ENCODE results near the gene EPS8. TPM values are rescaled to one million over a fixed set of nuclear protein-coding genes. Genes with fewer than 3 reads are reported as not detected.

The EPS8 gene
- total RNA-seq, 2 experiments from 2014 or later, result 0.61 to 0.92 TPM

DNA sequence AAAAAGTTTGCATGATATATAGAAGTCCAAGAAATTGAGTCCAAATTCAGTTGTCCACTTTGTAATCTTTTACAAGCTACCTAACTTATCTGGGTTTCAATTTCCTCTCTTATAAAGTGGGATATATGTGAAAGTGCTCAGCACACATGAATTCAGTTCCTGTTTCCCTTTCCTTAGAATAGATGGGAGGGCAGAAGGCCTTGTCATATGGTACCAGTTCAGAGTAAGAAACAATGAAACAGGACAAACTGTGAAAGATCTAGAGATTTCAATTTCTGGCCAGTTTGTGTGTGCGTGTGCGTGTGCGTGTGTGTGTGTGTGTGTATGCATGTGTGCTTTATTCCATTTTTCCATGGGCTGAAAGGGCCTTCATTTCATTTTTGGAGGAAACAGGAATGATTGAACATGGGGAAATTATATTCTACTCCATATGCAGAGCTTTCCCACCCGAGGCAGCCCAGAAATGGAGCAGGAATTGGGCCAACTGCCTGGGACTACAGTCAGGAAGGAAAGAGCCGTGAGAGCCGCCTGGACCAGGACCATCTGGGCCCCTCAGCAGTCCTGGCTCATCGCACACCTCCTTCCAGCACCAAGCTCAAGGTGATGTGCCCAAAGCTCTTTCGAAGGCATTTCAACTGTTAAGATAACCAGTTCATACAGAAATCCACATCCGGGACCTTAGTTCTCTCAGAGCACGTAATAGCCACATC is 183.2 kb downstream of the EPS8 start:
- TF ChIP-seq EZH2phosphoT487 (IDR thresholded peaks at IDR 0.05; ENCODE audit: borderline replicate concordance, low read depth, low read length), result no peak
- TF ChIP-seq CTCF (conservative IDR thresholded peaks at IDR 0.05; ENCODE audit: low read length), result no peak
- no peaks in the 10 kb centered on the region for H3K79me2 ChIP-seq (ENCODE audit: insufficient read depth, low read depth, low read length)
- DNase-seq (ENCODE audit: low spot score), result no peak
- no peaks in the 10 kb centered on the region for H4K20me1 ChIP-seq (ENCODE audit: insufficient read depth, low read length)
- no peak overlapping the region for H3K27ac ChIP-seq (ENCODE audit: low read depth, low read length, poor library complexity, severe bottlenecking)
- H3K36me3 ChIP-seq (ENCODE audit: insufficient read depth, low read length), result no peaks in the 10 kb centered on the region
- ChIA-PET CTCF (ENCODE audit: unreplicated experiment) (no interaction called here), POLR2A (interaction anchor here (0.6 kb wide), 1 partner anchor 35 kb away, joined by 4 read pairs; no protein-coding TSS in a partner anchor)
- no peak overlapping the region for H3K4me3 ChIP-seq (ENCODE audit: low read depth, low read length, poor library complexity, severe bottlenecking)
- H3K9me2 ChIP-seq (ENCODE audit: insufficient read depth, low read length), result no peaks in the 10 kb centered on the region
- intact Hi-C loops (cut with micrococcal nuclease; ENCODE audit: unreplicated experiment), result no loop called here
- no TSS peak for BruUV-seq (replicated peaks)
- H3K4me1 ChIP-seq (ENCODE audit: insufficient read depth, low read length, poor library complexity, severe bottlenecking), result no peaks in the 10 kb centered on the region
- no peak overlapping the region for H2AFZ ChIP-seq (ENCODE audit: low read length)
- H3K9me3 ChIP-seq (ENCODE audit: low read length), result no peaks in the 10 kb centered on the region
- no peak overlapping the region for H3K4me2 ChIP-seq (ENCODE audit: low read length)

DNA sequence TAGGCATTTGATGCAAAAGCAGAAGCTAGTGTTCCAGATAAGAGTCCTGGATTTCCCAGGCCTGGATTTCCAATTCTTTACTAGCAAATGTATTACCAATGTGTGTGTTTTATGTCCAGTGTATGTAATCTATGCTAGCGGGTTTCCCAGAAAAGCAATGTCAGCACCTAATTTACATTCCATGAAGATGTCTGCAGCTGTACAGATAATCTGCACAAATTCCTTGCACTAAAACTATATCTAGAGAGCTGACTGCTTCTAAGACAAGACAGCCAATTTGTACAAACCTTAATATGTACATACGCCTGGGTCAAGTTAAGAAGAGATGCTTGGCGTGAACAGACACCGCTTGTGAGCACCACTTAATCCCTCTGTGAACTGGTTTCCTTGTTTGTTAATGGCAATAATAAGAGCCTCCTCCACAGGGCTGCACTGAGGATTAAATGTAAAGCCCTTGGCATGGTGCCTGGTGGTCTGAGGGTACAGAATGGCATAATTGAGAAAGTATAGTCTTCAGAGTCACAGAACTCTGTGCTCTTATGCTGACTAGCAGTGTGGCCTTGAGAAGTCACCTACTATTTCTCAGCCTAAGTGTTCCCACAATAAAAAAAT is 185.6 kb downstream of the EPS8 start:
- no peak overlapping the region for H3K27ac ChIP-seq (ENCODE audit: low read depth, low read length, poor library complexity, severe bottlenecking)
- no peaks in the 10 kb centered on the region for H3K9me3 ChIP-seq (ENCODE audit: low read length)
- no peaks in the 10 kb centered on the region for H3K79me2 ChIP-seq (ENCODE audit: insufficient read depth, low read depth, low read length)
- CTCF ChIA-PET (ENCODE audit: unreplicated experiment), result no interaction called here
- no peak overlapping the region for H2AFZ ChIP-seq (ENCODE audit: low read length)
- POLR2A ChIA-PET, result interaction anchor here (0.6 kb wide), 1 partner anchor 20 kb away, joined by 3 read pairs; no protein-coding TSS in a partner anchor
- no peak for TF ChIP-seq EZH2phosphoT487 (IDR thresholded peaks at IDR 0.05; ENCODE audit: borderline replicate concordance, low read depth, low read length)
- no peak for TF ChIP-seq CTCF (conservative IDR thresholded peaks at IDR 0.05; ENCODE audit: low read length)
- no peaks in the 10 kb centered on the region for H3K9me2 ChIP-seq (ENCODE audit: insufficient read depth, low read length)
- no peak for DNase-seq (ENCODE audit: low spot score)
- intact Hi-C loops (cut with micrococcal nuclease; ENCODE audit: unreplicated experiment), result no loop called here
- BruUV-seq (replicated peaks), result no TSS peak
- no peaks in the 10 kb centered on the region for H4K20me1 ChIP-seq (ENCODE audit: insufficient read depth, low read length)
- H3K4me2 ChIP-seq (ENCODE audit: low read length), result no peak overlapping the region
- H3K4me3 ChIP-seq (ENCODE audit: low read depth, low read length, poor library complexity, severe bottlenecking), result no peak overlapping the region
- no peaks in the 10 kb centered on the region for H3K4me1 ChIP-seq (ENCODE audit: insufficient read depth, low read length, poor library complexity, severe bottlenecking)
- H3K36me3 ChIP-seq (ENCODE audit: insufficient read depth, low read length), result no peaks in the 10 kb centered on the region

DNA sequence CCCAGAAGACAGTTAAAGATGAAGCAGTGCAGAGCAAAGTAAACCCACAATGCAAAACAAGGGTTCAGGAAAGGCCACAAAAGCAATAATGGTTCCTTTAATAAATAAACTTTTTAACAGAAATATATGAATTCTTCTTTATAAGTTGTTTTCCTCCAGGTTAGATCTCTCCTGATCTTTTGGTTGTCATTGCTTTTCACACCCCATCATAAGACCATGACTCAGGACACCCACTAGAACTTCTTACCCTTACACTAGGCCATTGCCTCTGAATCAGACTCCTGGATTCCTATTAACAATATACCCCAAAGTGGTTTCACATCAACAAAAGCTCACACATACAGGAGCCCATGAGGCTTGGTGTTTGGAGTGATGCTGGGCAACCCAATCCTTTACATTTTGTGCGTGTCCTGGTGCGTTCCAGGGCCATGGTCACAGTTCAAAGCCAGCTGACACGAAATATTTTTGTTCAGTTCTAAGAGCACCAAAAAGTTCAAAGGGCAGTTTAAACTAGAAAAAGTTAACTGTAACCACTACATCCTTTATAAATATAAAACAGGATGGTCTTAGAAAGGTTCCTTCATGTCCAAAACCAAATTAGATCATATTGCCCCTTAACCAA is 187.0 kb downstream of the EPS8 start:
- H3K79me2 ChIP-seq (ENCODE audit: insufficient read depth, low read depth, low read length), result no peaks in the 10 kb centered on the region
- H3K4me1 ChIP-seq (ENCODE audit: insufficient read depth, low read length, poor library complexity, severe bottlenecking), result no peaks in the 10 kb centered on the region
- H4K20me1 ChIP-seq (ENCODE audit: insufficient read depth, low read length), result no peaks in the 10 kb centered on the region
- no peaks in the 10 kb centered on the region for H3K9me2 ChIP-seq (ENCODE audit: insufficient read depth, low read length)
- H3K4me2 ChIP-seq (ENCODE audit: low read length), result no peak overlapping the region
- intact Hi-C loops (cut with micrococcal nuclease; ENCODE audit: unreplicated experiment), result no loop called here
- no peak overlapping the region for H3K27ac ChIP-seq (ENCODE audit: low read depth, low read length, poor library complexity, severe bottlenecking)
- no TSS peak for BruUV-seq (replicated peaks)
- no peaks in the 10 kb centered on the region for H3K9me3 ChIP-seq (ENCODE audit: low read length)
- H2AFZ ChIP-seq (ENCODE audit: low read length), result no peak overlapping the region
- H3K4me3 ChIP-seq (ENCODE audit: low read depth, low read length, poor library complexity, severe bottlenecking), result no peak overlapping the region
- no peak for DNase-seq (ENCODE audit: low spot score)
- TF ChIP-seq CTCF (conservative IDR thresholded peaks at IDR 0.05; ENCODE audit: low read length), result no peak
- TF ChIP-seq EZH2phosphoT487 (IDR thresholded peaks at IDR 0.05; ENCODE audit: borderline replicate concordance, low read depth, low read length), result no peak
- CTCF ChIA-PET (ENCODE audit: unreplicated experiment), result no interaction called here
- POLR2A ChIA-PET, result no interaction called here
- no peaks in the 10 kb centered on the region for H3K36me3 ChIP-seq (ENCODE audit: insufficient read depth, low read length)

All from OCI-LY7 (cell line).